ENCODE results near the gene PPL. TPM values are rescaled to one million over a fixed set of nuclear protein-coding genes. Genes with fewer than 3 reads are reported as not detected.

PPL gene
- total RNA-seq, 6 experiments from 2014 or later = 6.9 to 23.8 (median 14.4) TPM

DNA sequence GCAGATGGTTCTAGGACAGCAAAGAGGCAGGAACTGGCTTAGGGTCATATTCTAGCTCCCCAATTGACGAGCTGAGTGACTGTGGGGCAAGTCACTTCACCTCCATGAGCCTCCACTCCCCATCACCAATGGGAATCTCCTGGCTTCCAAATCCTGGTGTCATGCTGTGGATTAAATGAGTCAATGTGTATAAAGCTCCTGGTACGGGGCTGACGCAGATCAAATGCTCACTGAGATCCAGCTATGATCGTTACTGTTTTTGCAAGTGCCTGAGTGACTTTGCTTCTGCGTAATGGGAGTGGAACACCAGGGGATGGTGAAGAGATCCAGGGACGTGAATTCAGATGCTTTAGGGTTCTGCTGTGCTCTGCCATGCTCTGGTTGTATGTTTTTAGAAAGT, 23.6 kb upstream of the PPL start:
- no peak for DNase-seq
- TF ChIP-seq, protein P1, sequence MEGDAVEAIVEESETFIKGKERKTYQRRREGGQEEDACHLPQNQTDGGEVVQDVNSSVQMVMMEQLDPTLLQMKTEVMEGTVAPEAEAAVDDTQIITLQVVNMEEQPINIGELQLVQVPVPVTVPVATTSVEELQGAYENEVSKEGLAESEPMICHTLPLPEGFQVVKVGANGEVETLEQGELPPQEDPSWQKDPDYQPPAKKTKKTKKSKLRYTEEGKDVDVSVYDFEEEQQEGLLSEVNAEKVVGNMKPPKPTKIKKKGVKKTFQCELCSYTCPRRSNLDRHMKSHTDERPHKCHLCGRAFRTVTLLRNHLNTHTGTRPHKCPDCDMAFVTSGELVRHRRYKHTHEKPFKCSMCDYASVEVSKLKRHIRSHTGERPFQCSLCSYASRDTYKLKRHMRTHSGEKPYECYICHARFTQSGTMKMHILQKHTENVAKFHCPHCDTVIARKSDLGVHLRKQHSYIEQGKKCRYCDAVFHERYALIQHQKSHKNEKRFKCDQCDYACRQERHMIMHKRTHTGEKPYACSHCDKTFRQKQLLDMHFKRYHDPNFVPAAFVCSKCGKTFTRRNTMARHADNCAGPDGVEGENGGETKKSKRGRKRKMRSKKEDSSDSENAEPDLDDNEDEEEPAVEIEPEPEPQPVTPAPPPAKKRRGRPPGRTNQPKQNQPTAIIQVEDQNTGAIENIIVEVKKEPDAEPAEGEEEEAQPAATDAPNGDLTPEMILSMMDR (IDR thresholded peaks at IDR 0.05) = no peak
- TF ChIP-seq POLR2A (IDR thresholded peaks at IDR 0.05) = no peak
- WGBS (ENCODE audit: insufficient coverage, low coverage, low lambda C conversion rate, missing lambda C conversion rate) = 71% methylated on average over 6 of the region's 6 CpGs
- H3K9me3 ChIP-seq = no peaks in the 10 kb centered on the region
- no peak for ATAC-seq
- H3K4me1 ChIP-seq = peaks cover 0 to 18% (median 4%) of the 10 kb centered on the region in 4 donors
- H3K27me3 ChIP-seq = no peaks in the 10 kb centered on the region
- no peak overlapping the region for H3K4me3 ChIP-seq
- no peaks in the 10 kb centered on the region for H3K36me3 ChIP-seq
- no peak overlapping the region for H3K27ac ChIP-seq
- intact Hi-C loops (cut with DNase I) = no loop called here

DNA sequence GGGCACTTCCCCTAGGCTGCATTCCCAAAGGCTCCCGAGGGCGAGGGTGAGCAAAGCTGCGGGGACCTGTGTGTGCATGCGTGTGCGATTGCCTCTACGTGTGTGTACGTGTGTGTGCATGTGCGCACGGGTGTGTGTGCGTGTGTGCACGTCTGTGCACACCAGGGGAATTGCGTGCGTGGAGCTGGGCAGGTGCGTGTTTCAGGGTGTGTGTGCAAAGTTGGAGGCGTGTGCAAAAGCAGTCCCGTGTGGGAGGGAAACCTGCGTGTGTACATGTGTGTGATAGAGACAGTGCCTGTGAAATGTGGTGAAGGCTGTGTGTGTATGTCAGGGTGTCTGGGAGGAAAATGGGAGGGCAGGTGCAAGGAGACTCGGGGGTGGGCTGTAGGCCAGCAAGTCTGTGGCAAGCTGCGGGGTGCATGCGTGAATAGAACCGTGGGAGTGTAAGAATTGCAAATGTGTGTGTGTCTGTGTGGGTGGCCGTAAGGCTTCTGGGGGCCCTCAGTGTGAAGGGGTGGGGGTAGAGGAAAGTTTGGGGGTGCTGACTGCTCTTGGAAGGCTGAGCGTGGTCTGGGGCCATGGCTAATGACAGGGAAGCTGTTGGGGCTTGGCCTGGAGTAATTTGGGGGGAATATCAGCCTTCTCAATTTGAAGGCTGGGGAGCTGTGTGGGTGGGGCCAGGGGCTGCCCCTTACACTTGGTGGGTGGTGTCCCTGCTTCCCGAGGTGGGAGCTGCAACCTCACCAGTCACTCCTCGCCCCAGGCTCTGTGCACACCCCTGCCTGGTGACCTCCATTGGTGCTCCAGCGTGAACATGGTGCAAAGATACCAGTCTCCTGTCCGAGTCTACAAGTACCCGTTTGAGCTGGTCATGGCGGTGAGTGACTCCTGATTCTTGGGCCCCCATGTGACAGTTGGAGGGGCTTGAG, 21.8 kb upstream of the PPL start:
- H3K27me3 ChIP-seq = no peaks in the 10 kb centered on the region
- no peak for ATAC-seq
- TF ChIP-seq, protein P1 (IDR thresholded peaks at IDR 0.05) = no peak
- no peak for TF ChIP-seq POLR2A (IDR thresholded peaks at IDR 0.05)
- H3K36me3 ChIP-seq = no peaks in the 10 kb centered on the region
- peak overlapping the region; percentile 21 to 48 (median 32) for H3K4me3 ChIP-seq
- WGBS (ENCODE audit: insufficient coverage, low coverage, low lambda C conversion rate, missing lambda C conversion rate) = 41% methylated on average over 8 of the region's 29 CpGs
- intact Hi-C loops (cut with DNase I) = loop anchor here in 1 of 2 donors (10.0 kb wide), 1 partner anchor 224 kb away; the partner anchor contains the start of genes ANKS3 and DNAAF8
- no peak overlapping the region for H3K27ac ChIP-seq
- H3K4me1 ChIP-seq = peaks cover 0 to 18% (median 4%) of the 10 kb centered on the region in 4 donors
- no peaks in the 10 kb centered on the region for H3K9me3 ChIP-seq
- DNase-seq = no peak

DNA sequence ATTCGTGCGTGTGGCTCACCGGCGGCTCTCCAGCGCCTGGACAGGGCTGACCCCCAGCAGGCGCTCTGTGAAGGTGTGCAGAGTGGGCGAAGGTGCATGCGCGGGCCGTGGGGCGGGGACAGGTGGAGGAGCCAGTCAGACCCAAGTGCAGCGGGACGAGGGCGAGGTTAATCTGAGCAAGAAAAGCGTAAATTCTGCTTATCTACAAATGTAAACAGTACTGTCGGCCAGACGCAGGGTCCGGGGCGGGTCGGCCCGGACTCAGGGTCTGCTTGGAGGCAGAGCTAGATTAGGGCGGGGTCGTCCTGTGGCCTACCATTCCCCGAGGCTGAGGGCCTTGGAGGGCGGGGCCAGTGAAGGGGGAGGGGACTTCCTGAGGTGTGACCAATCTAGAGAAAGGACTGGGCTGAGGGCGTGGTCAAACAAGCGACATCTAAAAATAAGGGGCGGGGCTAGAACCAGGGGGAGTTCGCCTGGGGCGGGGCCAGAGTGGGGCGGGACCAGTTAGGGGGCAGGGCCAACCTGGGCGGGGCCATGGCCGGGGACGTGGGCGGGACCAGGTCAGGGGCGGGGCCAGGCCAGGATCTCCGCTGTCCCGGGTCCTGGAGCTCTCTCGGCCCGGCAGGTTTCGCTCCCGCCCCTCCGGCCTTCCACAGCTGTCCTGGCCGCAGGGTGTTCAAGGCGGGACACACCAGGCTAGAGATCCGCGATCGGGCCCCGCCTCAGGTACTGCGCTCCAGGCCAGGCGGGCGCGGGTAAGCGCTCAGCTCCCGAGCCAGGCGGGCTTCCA, 21.0 kb upstream of the PPL start, which contains the start of gene SEC14L5:
Gene SEC14L5, plus strand, starts transcription at position 611 of the 790 bp plus-strand sequence. CDS start 994 bp downstream, outside the sequence.
- peak; percentile 90 to 95 (median 94) for ATAC-seq
- Histone ChIP-seq H3K27ac (peak within 1 kb of the TSS in 2 of 3 donors; percentile 45 to 72), H3K36me3 (no peaks in the 10 kb centered on the region), H3K4me1 (peaks cover 0 to 18% (median 4%) of the 10 kb centered on the region in 4 donors), H3K27me3 (no peaks in the 10 kb centered on the region), H3K9me3 (no peaks in the 10 kb centered on the region), H3K4me3 (peak within 1 kb of the TSS; percentile 22 to 59 (median 46))
- intact Hi-C loops (cut with DNase I) = loop anchor here in 1 of 2 donors (10.0 kb wide), 1 partner anchor 223 kb away; the partner anchor contains the start of genes ANKS3 and DNAAF8
- 2% methylated on average over 25 of the region's 56 CpGs for WGBS (ENCODE audit: insufficient coverage, low coverage, low lambda C conversion rate, missing lambda C conversion rate)
- TF ChIP-seq, protein P1 (IDR thresholded peaks at IDR 0.05) = peak in 1 of 4 donors; percentile 5
- TF ChIP-seq POLR2A (IDR thresholded peaks at IDR 0.05) = peak; percentile 69
- peak; percentile 98 to 100 (median 100) for DNase-seq

DNA sequence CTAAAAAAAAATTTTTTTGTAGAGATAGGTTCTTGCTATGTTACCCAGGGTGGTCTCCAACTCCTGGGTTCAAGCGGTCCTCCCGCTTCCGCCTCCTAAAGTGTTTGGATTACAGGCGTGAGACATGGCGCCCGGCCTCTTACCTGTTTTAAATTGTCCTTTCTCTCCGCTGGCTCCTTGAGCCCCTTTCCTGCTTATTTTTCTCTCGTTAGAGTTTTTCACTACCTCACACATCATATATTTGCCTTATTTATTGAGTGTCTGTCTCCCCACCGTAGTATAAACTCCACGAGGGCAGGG, 20.4 kb upstream of the PPL start:
- Histone ChIP-seq H3K27ac (peak overlapping the region in 2 of 3 donors; percentile 45 to 72), H3K4me3 (peak overlapping the region; percentile 22 to 59 (median 46)), H3K9me3 (no peaks in the 10 kb centered on the region), H3K27me3 (no peaks in the 10 kb centered on the region), H3K4me1 (peaks cover 0 to 18% (median 4%) of the 10 kb centered on the region in 4 donors), H3K36me3 (no peaks in the 10 kb centered on the region)
- no peak for TF ChIP-seq POLR2A (IDR thresholded peaks at IDR 0.05)
- TF ChIP-seq, protein P1 (IDR thresholded peaks at IDR 0.05) = no peak
- 3% methylated on average over 10 of the region's 10 CpGs for WGBS (ENCODE audit: insufficient coverage, low coverage, low lambda C conversion rate, missing lambda C conversion rate)
- no peak for ATAC-seq
- intact Hi-C loops (cut with DNase I) = loop anchor here in 1 of 2 donors (10.0 kb wide), 1 partner anchor 223 kb away; the partner anchor contains the start of genes ANKS3 and DNAAF8
- no peak for DNase-seq

Data from right lobe of liver (tissue), 6 donors.